ENCODE results near the gene HS6ST3. TPM values are rescaled to one million over a fixed set of nuclear protein-coding genes. Genes with fewer than 3 reads are reported as not detected.
"Not testable (repeated sequence)": the region's sequence is repeated elsewhere in the genome, so short reads cannot be mapped to it uniquely, and the experiment has no call there.

HS6ST3 gene
- total RNA-seq, 1 experiment from 2014 or later = not detected

DNA sequence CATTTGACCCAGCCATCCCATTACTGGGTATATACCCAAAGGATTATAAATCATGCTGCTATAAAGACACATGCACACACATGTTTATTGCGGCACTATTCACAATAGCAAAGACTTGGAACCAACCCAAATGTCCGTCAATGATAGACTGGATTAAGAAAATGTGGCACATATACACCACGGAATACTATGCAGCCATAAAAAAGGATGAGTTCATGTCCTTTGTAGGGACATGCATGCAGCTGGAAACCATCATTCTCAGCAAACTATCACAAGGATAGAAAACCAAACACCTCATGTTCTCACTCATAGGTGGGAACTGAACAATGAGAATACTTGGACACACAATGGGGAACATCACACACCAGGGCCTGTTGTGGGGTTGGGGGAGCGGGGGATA, 39.0 kb upstream of the HS6ST3 start:
- not testable (repeated sequence) for H3K27me3 ChIP-seq (replicated peaks; ENCODE audit: control insufficient read depth, insufficient read depth, low read length)

DNA sequence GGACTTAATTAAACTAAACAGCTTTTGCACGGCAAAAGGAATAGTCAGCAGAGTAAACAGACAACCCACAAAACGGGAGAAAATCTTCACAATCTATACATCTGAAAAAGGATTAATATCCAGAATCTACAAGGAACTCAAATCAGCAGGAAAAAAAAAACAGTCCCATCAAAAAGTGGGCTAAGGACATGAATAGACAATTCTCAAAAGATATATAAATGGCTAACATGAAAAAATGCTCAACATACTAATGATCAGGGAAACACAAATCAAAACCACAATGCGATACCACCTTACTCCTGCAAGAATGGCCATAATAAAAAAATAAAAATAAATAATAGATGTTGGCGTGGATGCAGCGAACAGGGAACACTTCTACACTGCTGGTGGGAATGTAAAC, 38.4 kb upstream of the HS6ST3 start:
- H3K27me3 ChIP-seq (replicated peaks; ENCODE audit: control insufficient read depth, insufficient read depth, low read length); H3K4me1 Mint-ChIP-seq (ENCODE audit: low read depth, unreplicated experiment); H3K4me3 Mint-ChIP-seq (ENCODE audit: unreplicated experiment); H3K4me1 ChIP-seq; DNase-seq; H3K4me3 ChIP-seq (ENCODE audit: low read depth, low read length); POLR2A ChIA-PET; BruUV-seq (replicated peaks); CTCF ChIA-PET; H3K27ac Mint-ChIP-seq (ENCODE audit: unreplicated experiment); H3K36me3 ChIP-seq (ENCODE audit: control insufficient read depth, insufficient read depth, low read length); H3K27me3 Mint-ChIP-seq (ENCODE audit: insufficient read depth, unreplicated experiment); H3K9me3 ChIP-seq; H3K9me3 Mint-ChIP-seq (ENCODE audit: unreplicated experiment): not testable (repeated sequence)
- peaks cover 13% of the 10 kb centered on the region for H3K36me3 Mint-ChIP-seq (ENCODE audit: insufficient read depth, unreplicated experiment)
- intact Hi-C loops (cut with micrococcal nuclease; ENCODE audit: unreplicated experiment) = loop anchor here (5.0 kb wide), 1 partner anchor 374 kb away; the partner anchor contains the start of gene DNAJC3

More for the DNA sequence above, 39.0 kb upstream of the HS6ST3 start:
- H3K4me1 ChIP-seq; H3K27me3 Mint-ChIP-seq (ENCODE audit: insufficient read depth, unreplicated experiment); H3K36me3 ChIP-seq (ENCODE audit: control insufficient read depth, insufficient read depth, low read length); H3K9me3 ChIP-seq; H3K4me3 ChIP-seq (ENCODE audit: low read depth, low read length); DNase-seq; H3K4me3 Mint-ChIP-seq (ENCODE audit: unreplicated experiment); BruUV-seq (replicated peaks); H3K27ac Mint-ChIP-seq (ENCODE audit: unreplicated experiment); H3K4me1 Mint-ChIP-seq (ENCODE audit: low read depth, unreplicated experiment); CTCF ChIA-PET; POLR2A ChIA-PET; H3K9me3 Mint-ChIP-seq (ENCODE audit: unreplicated experiment): not testable (repeated sequence)
- peaks cover 17% of the 10 kb centered on the region for H3K36me3 Mint-ChIP-seq (ENCODE audit: insufficient read depth, unreplicated experiment)
- intact Hi-C loops (cut with micrococcal nuclease; ENCODE audit: unreplicated experiment) = loop anchor here (5.0 kb wide), 1 partner anchor 374 kb away; the partner anchor contains the start of gene DNAJC3

DNA sequence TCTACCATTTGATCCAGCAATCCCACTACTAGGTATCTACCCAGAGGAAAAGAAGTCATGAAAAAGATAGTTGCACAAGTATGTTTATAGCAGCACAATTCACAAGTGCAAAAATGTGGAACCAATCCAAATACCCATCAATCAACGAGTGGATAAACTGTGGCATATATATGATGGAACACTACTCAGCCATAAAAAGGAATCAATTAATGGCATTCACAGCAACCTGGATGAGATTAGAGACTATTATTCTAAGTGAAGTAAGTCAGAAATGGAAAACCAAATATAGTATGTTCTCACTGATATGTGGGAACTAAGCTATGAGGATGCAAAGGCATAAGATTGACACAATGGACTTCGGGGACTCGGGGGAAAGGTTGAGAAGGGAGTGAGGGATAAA, 38.0 kb upstream of the HS6ST3 start:
- H3K4me1 ChIP-seq; H3K27me3 Mint-ChIP-seq (ENCODE audit: insufficient read depth, unreplicated experiment); H3K4me3 ChIP-seq (ENCODE audit: low read depth, low read length); H3K4me1 Mint-ChIP-seq (ENCODE audit: low read depth, unreplicated experiment); H3K27me3 ChIP-seq (replicated peaks; ENCODE audit: control insufficient read depth, insufficient read depth, low read length); DNase-seq; POLR2A ChIA-PET; H3K27ac Mint-ChIP-seq (ENCODE audit: unreplicated experiment); BruUV-seq (replicated peaks); H3K36me3 ChIP-seq (ENCODE audit: control insufficient read depth, insufficient read depth, low read length); H3K9me3 ChIP-seq; H3K9me3 Mint-ChIP-seq (ENCODE audit: unreplicated experiment): not testable (repeated sequence)
- H3K4me3 Mint-ChIP-seq (ENCODE audit: unreplicated experiment) = peak overlapping the region; percentile 87
- CTCF ChIA-PET = interaction anchor here (2.7 kb wide), 1 partner anchor 32 kb away, joined by 33 read pairs; no protein-coding TSS in a partner anchor
- peaks cover 13% of the 10 kb centered on the region for H3K36me3 Mint-ChIP-seq (ENCODE audit: insufficient read depth, unreplicated experiment)
- intact Hi-C loops (cut with micrococcal nuclease; ENCODE audit: unreplicated experiment) = loop anchor here (2.0 to 5.0 kb wide), 2 partner anchors 375 to 1381 kb away; partner anchors contain the start of gene DNAJC3

DNA sequence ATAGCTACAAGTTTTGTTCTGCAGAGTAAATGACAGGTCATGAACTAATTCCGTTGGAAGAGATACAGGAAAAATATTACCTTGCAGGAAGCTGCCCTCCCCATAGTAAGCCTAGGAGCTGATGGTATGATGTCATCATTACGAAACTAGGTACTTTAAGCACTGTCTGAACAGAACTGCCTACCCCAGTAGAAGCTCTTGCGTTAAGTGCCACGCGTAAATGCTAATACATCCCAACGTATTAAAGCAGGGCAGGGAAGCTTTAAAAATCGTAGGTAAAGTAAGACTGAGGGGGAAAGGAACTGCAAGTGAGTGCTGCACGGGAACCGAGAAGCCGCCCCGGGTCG, 37.3 kb upstream of the HS6ST3 start:
- H3K4me3 Mint-ChIP-seq (ENCODE audit: unreplicated experiment) = peak overlapping the region; percentile 87
- peak overlapping the region; percentile 85 for H3K27ac Mint-ChIP-seq (ENCODE audit: unreplicated experiment)
- H3K4me1 Mint-ChIP-seq (ENCODE audit: low read depth, unreplicated experiment) = no peaks in the 10 kb centered on the region
- H3K9me3 ChIP-seq = no peaks in the 10 kb centered on the region
- ChIA-PET POLR2A (interaction anchor here (0.5 to 1.6 kb wide), 8 partner anchors 9 to 1381 kb away, joined by 3 to 12 read pairs (median 4); partner anchors contain the start of genes DNAJC3 and RAP2A), CTCF (interaction anchor here (2.7 kb wide), 1 partner anchor 33 kb away, joined by 33 read pairs; no protein-coding TSS in a partner anchor)
- H3K9me3 Mint-ChIP-seq (ENCODE audit: unreplicated experiment) = no peaks in the 10 kb centered on the region
- H3K4me1 ChIP-seq = no peaks in the 10 kb centered on the region
- H3K27me3 ChIP-seq (replicated peaks; ENCODE audit: control insufficient read depth, insufficient read depth, low read length) = no peaks in the 10 kb centered on the region
- TF ChIP-seq, protein P1, sequence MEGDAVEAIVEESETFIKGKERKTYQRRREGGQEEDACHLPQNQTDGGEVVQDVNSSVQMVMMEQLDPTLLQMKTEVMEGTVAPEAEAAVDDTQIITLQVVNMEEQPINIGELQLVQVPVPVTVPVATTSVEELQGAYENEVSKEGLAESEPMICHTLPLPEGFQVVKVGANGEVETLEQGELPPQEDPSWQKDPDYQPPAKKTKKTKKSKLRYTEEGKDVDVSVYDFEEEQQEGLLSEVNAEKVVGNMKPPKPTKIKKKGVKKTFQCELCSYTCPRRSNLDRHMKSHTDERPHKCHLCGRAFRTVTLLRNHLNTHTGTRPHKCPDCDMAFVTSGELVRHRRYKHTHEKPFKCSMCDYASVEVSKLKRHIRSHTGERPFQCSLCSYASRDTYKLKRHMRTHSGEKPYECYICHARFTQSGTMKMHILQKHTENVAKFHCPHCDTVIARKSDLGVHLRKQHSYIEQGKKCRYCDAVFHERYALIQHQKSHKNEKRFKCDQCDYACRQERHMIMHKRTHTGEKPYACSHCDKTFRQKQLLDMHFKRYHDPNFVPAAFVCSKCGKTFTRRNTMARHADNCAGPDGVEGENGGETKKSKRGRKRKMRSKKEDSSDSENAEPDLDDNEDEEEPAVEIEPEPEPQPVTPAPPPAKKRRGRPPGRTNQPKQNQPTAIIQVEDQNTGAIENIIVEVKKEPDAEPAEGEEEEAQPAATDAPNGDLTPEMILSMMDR (IDR thresholded peaks at IDR 0.05; ENCODE audit: insufficient read depth in 1 of 2, low read depth in 1 of 2, low read length in 1 of 2, severe bottlenecking in 1 of 2, unreplicated experiment in 1 of 2) = no peak
- intact Hi-C loops (cut with micrococcal nuclease; ENCODE audit: unreplicated experiment) = loop anchor here (1.0 to 5.0 kb wide), 3 partner anchors 32 to 1380 kb away; partner anchors contain the start of gene DNAJC3
- H3K36me3 ChIP-seq (ENCODE audit: control insufficient read depth, insufficient read depth, low read length) = no peaks in the 10 kb centered on the region
- BruUV-seq (replicated peaks) = no TSS peak
- H3K27me3 Mint-ChIP-seq (ENCODE audit: insufficient read depth, unreplicated experiment) = peaks cover 2% of the 10 kb centered on the region
- peaks cover 13% of the 10 kb centered on the region for H3K36me3 Mint-ChIP-seq (ENCODE audit: insufficient read depth, unreplicated experiment)
- peak in 1 of 2 experiments; percentile 57 for DNase-seq
- peak overlapping the region; percentile 100 for H3K4me3 ChIP-seq (ENCODE audit: low read depth, low read length)
